SK-N-SH treated with all-trans-retinoic acid at 6 μM for 48 hours (cell line): ENCODE results near the gene LRRC26.

Experiments used
- CREB5 ChIP-seq: fragments of 250-450 bp; sonication (Bioruptor Pico); IDR thresholded peaks from 2 replicates; pipeline ENCODE4 v1.5.1; 2020; ENCODE audit warnings: low read depth, mild to moderate bottlenecking, moderate library complexity
- GLIS3 ChIP-seq: fragments of 250-450 bp; sonication (Bioruptor Pico); IDR thresholded peaks from 2 replicates; pipeline ENCODE4 v1.5.0; 2020; ENCODE audit warnings: mild to moderate bottlenecking, moderate library complexity
- OSR1 ChIP-seq: fragments of 250-450 bp; sonication (Bioruptor Pico); IDR thresholded peaks from 2 replicates; pipeline ENCODE4 v1.8.0; 2022; ENCODE audit warnings: moderate library complexity, mild to moderate bottlenecking, inconsistent platforms
- PATZ1 ChIP-seq: fragments of 250-450 bp; sonication (Bioruptor Pico); IDR thresholded peaks from 2 replicates; pipeline ENCODE4 v1.8.0; 2020; ENCODE audit warnings: mild to moderate bottlenecking, moderate library complexity, borderline replicate concordance
- SNAI2 ChIP-seq: fragments of 250-450 bp; sonication (Bioruptor Pico); IDR thresholded peaks from 2 replicates; pipeline ENCODE4 v1.5.0; 2020; ENCODE audit warnings: mild to moderate bottlenecking, moderate library complexity
- ZFP3 ChIP-seq: fragments of 250-450 bp; sonication (Bioruptor Pico); IDR thresholded peaks from 2 replicates; pipeline ENCODE4 v1.5.0; 2020; ENCODE audit warnings: mild to moderate bottlenecking, moderate library complexity
- ZFP30 ChIP-seq: fragments of 450-650 bp; formaldehyde crosslinking; IDR thresholded peaks from 2 replicates; pipeline ENCODE4 v1.5.0; 2022; ENCODE audit warnings: mild to moderate bottlenecking, moderate library complexity
- ZNF565 ChIP-seq: fragments of 450-650 bp; formaldehyde crosslinking; conservative IDR thresholded peaks from 2 replicates; pipeline ENCODE4 v1.5.0; 2020; ENCODE audit warnings: low read depth, mild to moderate bottlenecking, moderate library complexity

DNA sequence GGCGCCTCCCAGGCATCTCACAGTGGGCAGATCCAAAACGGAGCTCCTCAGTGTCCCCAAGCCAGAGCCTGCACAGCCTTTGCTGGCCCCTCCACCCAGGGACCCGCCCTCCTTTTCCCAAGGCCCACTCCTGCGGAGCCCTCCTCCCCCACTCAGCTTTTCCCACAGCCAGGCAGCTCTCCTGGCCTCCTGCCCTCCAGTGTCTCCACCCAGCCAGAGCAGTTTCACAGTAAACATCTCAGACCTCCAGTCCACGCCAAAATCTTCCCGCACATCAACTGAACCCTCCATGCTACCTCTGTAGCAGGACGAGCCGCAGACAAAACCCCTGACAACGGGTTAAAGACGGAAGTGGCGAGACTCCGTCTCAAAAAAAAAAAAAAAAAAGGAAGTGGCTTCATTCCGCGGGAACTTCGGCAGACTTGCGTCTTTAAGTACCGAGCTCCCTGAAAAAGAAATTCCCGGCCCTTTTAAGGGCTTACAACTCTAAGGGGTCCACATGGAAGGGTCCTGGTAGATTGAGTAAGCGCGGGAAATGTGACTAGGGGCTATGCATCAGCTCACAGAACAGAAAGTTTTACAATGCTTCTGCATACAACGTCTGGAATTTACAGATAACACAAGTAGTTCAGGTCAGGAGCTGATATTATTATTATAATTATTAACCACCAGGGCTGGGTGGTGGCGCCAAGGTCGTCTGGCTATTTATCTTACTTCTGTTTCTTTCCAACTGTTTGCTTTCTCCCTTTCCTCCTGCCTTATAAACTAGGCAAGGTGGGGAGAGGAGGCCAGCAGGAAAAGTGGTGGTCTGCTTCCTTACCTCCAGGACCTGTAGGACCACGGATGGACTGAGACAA is 42.3 kb downstream of the LRRC26 start:
- TF ChIP-seq ZFP30 (CRISPR knock-in tag) (no peak), GLIS3 (CRISPR knock-in tag) (no peak), ZFP3 (no peak), OSR1 (CRISPR knock-in tag) (no peak), SNAI2 (no peak), ZNF565 (CRISPR knock-in tag) (no peak), PATZ1 (CRISPR knock-in tag) (no peak), CREB5 (no peak)
